Stimulated activated CD4-positive, alpha-beta T cell treated with anti-CD3 and anti-CD28 coated beads, Interleukin-4, amount 100 ng/mL, for 4 hours (primary cell): ENCODE measurements around the gene FBN2.
"Not testable (repeated sequence)": the region's sequence is repeated elsewhere in the genome, so short reads cannot be mapped to it uniquely, and the experiment has no call there.

ENCODE experiments used
- DNase-seq, 2 experiments: peaks; one replicate each; pipeline ENCODE4 v3.0.0-alpha.2; 2020

Gene FBN2

GRCh38 chr5:128412145-128412930 is 125.7 kb downstream of the FBN2 start:
- no peak for DNase-seq

- no peak for DNase-seq
These were observed 128.8 kb downstream of the FBN2 start for GRCh38 chr5:128409166-128409800.

GRCh38 chr5:128408622-128409021 is 129.4 kb downstream of the FBN2 start:
- no peak for DNase-seq

- DNase-seq, result no peak
These were observed 130.1 kb downstream of the FBN2 start for GRCh38 chr5:128407944-128408343.

- DNase-seq, result no peak
These were observed 131.2 kb downstream of the FBN2 start for GRCh38 chr5:128406803-128407202.

- no peak for DNase-seq
These were observed 132.9 kb downstream of the FBN2 start for GRCh38 chr5:128405159-128405558.

- no peak for DNase-seq
These were observed 134.7 kb downstream of the FBN2 start for GRCh38 chr5:128403333-128403732.

- no peak for DNase-seq
These were observed 135.5 kb downstream of the FBN2 start for GRCh38 chr5:128402506-128402905.

- DNase-seq, result not testable (repeated sequence)
These were observed 137.3 kb downstream of the FBN2 start for GRCh38 chr5:128400766-128401165.

GRCh38 chr5:128399111-128399510 is 138.9 kb downstream of the FBN2 start:
- no peak for DNase-seq

GRCh38 chr5:128397876-128398275 is 140.2 kb downstream of the FBN2 start:
- no peak for DNase-seq

GRCh38 chr5:128395073-128395472 is 143.0 kb downstream of the FBN2 start:
- DNase-seq, result no peak

GRCh38 chr5:128384068-128384467 is 154.0 kb downstream of the FBN2 start:
- DNase-seq, result no peak

GRCh38 chr5:128380337-128380736 is 157.7 kb downstream of the FBN2 start:
- DNase-seq, result no peak

- no peak for DNase-seq
These were observed 159.4 kb downstream of the FBN2 start for GRCh38 chr5:128378632-128379031.

GRCh38 chr5:128378196-128378595 is 159.8 kb downstream of the FBN2 start:
- DNase-seq, result no peak

- DNase-seq, result no peak
These were observed 161.5 kb downstream of the FBN2 start for GRCh38 chr5:128376577-128376976.

- no peak for DNase-seq
These were observed 171.9 kb downstream of the FBN2 start for GRCh38 chr5:128366147-128366546.

- no peak for DNase-seq
These were observed 175.7 kb downstream of the FBN2 start for GRCh38 chr5:128362370-128362769.

GRCh38 chr5:128358826-128359225 is 179.2 kb downstream of the FBN2 start:
- no peak for DNase-seq

- DNase-seq, result no peak
These were observed 180.8 kb downstream of the FBN2 start for GRCh38 chr5:128357226-128357625.

GRCh38 chr5:128355961-128356360 is 182.1 kb downstream of the FBN2 start:
- no peak for DNase-seq

- DNase-seq, result no peak
These were observed 184.5 kb downstream of the FBN2 start for GRCh38 chr5:128353441-128354107.

GRCh38 chr5:128350705-128351104 is 187.3 kb downstream of the FBN2 start:
- no peak for DNase-seq
